Measurements from ENCODE around the gene NCK2. TPM values are rescaled to one million over a fixed set of nuclear protein-coding genes. Genes with fewer than 3 reads are reported as not detected.

Gene NCK2
- total and polyA plus RNA-seq, 9 of the 15 experiments (the other 6 are each of a cell fraction or from before 2014, with no cell fraction given), result 0.90 to 27.9 (median 15.9) TPM

- TF ChIP-seq, protein P1, sequence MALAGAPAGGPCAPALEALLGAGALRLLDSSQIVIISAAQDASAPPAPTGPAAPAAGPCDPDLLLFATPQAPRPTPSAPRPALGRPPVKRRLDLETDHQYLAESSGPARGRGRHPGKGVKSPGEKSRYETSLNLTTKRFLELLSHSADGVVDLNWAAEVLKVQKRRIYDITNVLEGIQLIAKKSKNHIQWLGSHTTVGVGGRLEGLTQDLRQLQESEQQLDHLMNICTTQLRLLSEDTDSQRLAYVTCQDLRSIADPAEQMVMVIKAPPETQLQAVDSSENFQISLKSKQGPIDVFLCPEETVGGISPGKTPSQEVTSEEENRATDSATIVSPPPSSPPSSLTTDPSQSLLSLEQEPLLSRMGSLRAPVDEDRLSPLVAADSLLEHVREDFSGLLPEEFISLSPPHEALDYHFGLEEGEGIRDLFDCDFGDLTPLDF (CRISPR knock-in tag; IDR thresholded peaks at IDR 0.05), result no peak
- no peak for TF ChIP-seq ZNF766 (CRISPR knock-in tag; conservative IDR thresholded peaks at IDR 0.05)
- TF ChIP-seq ERF (CRISPR knock-in tag; IDR thresholded peaks at IDR 0.05), result no peak
Observed at GRCh38 chr2:105890111-105890510, 145.4 kb downstream of the NCK2 start (continued).

DNA sequence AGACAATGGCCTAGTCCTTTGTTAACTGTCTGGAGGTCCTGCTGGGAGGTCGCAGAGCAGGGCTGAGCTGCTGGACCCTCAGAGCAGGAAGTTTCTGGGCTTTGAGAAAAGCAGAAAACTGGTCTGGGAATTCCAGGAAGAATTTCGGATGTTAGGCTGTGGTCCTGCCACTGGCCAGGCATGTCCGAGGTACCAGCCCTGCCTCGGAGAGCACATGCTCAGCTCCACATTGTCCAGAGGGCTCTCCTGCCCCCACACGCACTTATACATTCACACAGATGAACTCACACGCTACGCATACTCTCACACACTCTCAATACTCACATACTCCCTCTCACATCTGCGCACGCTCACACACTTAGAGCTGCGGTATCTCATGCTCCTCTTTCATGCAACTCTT is 146.1 kb downstream of the NCK2 start:
- DNase-seq (ENCODE audit: extremely low read depth in 1 of 4, low spot score in 3 of 4) (no peak), FAIRE-seq (no peak), ATAC-seq (no peak)
- Histone ChIP-seq H3K79me2 (ENCODE audit: control insufficient read depth, insufficient read depth, low read length) (no peaks in the 10 kb centered on the region; the same call in 2 of the 3 replicates), H2AFZ (ENCODE audit: low read depth, low read length) (no peak overlapping the region), H3K9me3 (replicated peaks; ENCODE audit: control insufficient read depth, insufficient read depth, low read depth, low read length) (no peaks in the 10 kb centered on the region; the same call in 1 of the 2 replicates), H3K4me2 (ENCODE audit: insufficient read depth, low read length) (no peak overlapping the region), H3K4me1 (replicated peaks in 1 of 2; ENCODE audit: control insufficient read depth in 2 of 2, insufficient read depth in 2 of 2, low read length in 2 of 2) (peaks cover 0 to 6% of the 10 kb centered on the region in 2 experiments; a peak in 1 of 5 replicates), H3K27ac (ENCODE audit: extremely low read depth, low read depth, low read length) (no peak overlapping the region; the same call in 2 of the 3 replicates), H3K4me3 (no peak overlapping the region), H3K9me1 (ENCODE audit: control insufficient read depth, insufficient read depth, low read length) (no peaks in the 10 kb centered on the region), H3K9ac (ENCODE audit: insufficient read depth in 1 of 2, low read depth in 2 of 2, low read length in 2 of 2) (no peak overlapping the region), H4K20me1 (replicated peaks; ENCODE audit: control insufficient read depth, insufficient read depth, low read length) (no peaks in the 10 kb centered on the region), H3K36me3 (ENCODE audit: control insufficient read depth, insufficient read depth, low read length) (peaks cover 9% of the 10 kb centered on the region; the same call in 1 of the 3 replicates), H3K27me3 (ENCODE audit: control insufficient read depth in 2 of 2, insufficient read depth in 2 of 2, low read length in 2 of 2) (no peaks in the 10 kb centered on the region)
- in situ Hi-C loops (cut with MboI), result no loop called here
- intact Hi-C loops (cut with micrococcal nuclease), result no loop called here
- CTCF ChIA-PET (ENCODE audit: low intra/inter-chr PET ratio), result no interaction called here
- POLR2A ChIA-PET, result no interaction called here
- TF ChIP-seq CBX3 (IDR thresholded peaks at IDR 0.05; ENCODE audit: borderline replicate concordance in 1 of 2, low read length in 2 of 2) (no peak), CBX1 (IDR thresholded peaks at IDR 0.05; ENCODE audit: low read depth) (no peak), NCOR1 (IDR thresholded peaks at IDR 0.05) (no peak), MYBL2 (IDR thresholded peaks at IDR 0.05; ENCODE audit: low read depth) (no peak), MYBL2 (CRISPR knock-in tag; IDR thresholded peaks at IDR 0.05; ENCODE audit: borderline replicate concordance) (no peak), TRIM24 (IDR thresholded peaks at IDR 0.05) (no peak), CHCHD3 (CRISPR knock-in tag; IDR thresholded peaks at IDR 0.05) (no peak), ZNF184 (CRISPR knock-in tag; IDR thresholded peaks at IDR 0.05) (no peak), ETV5 (CRISPR knock-in tag; IDR thresholded peaks at IDR 0.05; ENCODE audit: low read depth) (no peak), ESRRB (CRISPR knock-in tag; IDR thresholded peaks at IDR 0.05; ENCODE audit: borderline replicate concordance) (no peak), POLR3A (IDR thresholded peaks at IDR 0.05; ENCODE audit: borderline replicate concordance, extremely low read depth, insufficient read depth, insufficient read length) (no peak), MBD2 (IDR thresholded peaks at IDR 0.05; ENCODE audit: borderline replicate concordance, low read depth) (no peak), SMAD2 (IDR thresholded peaks at IDR 0.05; ENCODE audit: low read depth, low read length) (no peak), ZFP1 (CRISPR knock-in tag; IDR thresholded peaks at IDR 0.05) (no peak), ZKSCAN1 (IDR thresholded peaks at IDR 0.05; ENCODE audit: low read depth, low read length) (no peak), KDM4B (IDR thresholded peaks at IDR 0.05; ENCODE audit: borderline replicate concordance in 2 of 2, low read depth in 1 of 2) (no peak)
- WGBS (ENCODE audit: insufficient coverage, low coverage, missing lambda C conversion rate), result 86% methylated on average over 9 of the region's 10 CpGs
- BruUV-seq (replicated peaks), result no TSS peak

Measured in K562 (cell line).